PC-9 (cell line): ENCODE measurements around the gene KLHL35. TPM values are rescaled to one million over a fixed set of nuclear protein-coding genes. Genes with fewer than 3 reads are reported as not detected.

Experiments used
- BruUV-seq: library from RNA; stranded (reverse); fragments of 400-500 nt; replicated peaks from 2 replicates; lab custom pipeline; 2021; lab: Mats Ljungman, UMichigan
- CTCF ChIA-PET: fragments of 300-600 bp; sonication (Branson Sonifier 250); formaldehyde crosslinking; loops from one replicate; lab custom pipeline; 2022; ENCODE audit warnings: antibody characterized with exemption; lab: Charles Lee
- POLR2A ChIA-PET: fragments of 300-600 bp; sonication (Branson Sonifier 250); formaldehyde crosslinking; loops from one replicate; lab custom pipeline; 2022; ENCODE audit warnings: antibody characterized with exemption; ENCODE audit not compliant: unreplicated experiment; lab: Charles Lee
- DNase-seq, 2 experiments: peaks; one replicate each; pipeline versions ENCODE4 v3.0.0 to v3.0.0-alpha.2; 2015 to 2022; ENCODE audit warnings: mixed read lengths in 1 of 2
- H2AFZ ChIP-seq: fragments of 200-600 bp; sonication (generic); 2 replicates; pipeline ENCODE4 v1.8.1; 2017; ENCODE audit warnings: antibody characterized with exemption
- H3F3A ChIP-seq: fragments of 200-600 bp; sonication (generic); 2 replicates; pipeline ENCODE4 v1.8.1; 2017; ENCODE audit warnings: antibody characterized with exemption, mild to moderate bottlenecking, low read depth; ENCODE audit not compliant: insufficient read depth
- H3K27ac ChIP-seq: fragments of 200-600 bp; sonication (generic); 2 replicates; pipeline ENCODE4 v1.6.1; 2016; ENCODE audit warnings: mixed run types
- H3K27me3 ChIP-seq: fragments of 200-600 bp; sonication (generic); 2 replicates; pipeline ENCODE4 v1.6.1; 2016; ENCODE audit warnings: low read depth, mixed run types; ENCODE audit not compliant: insufficient read depth
- H3K36me3 ChIP-seq: fragments of 200-600 bp; sonication (generic); 2 replicates; pipeline ENCODE4 v1.6.1; 2016; ENCODE audit warnings: low read depth, mixed run types
- H3K4me1 ChIP-seq: fragments of 200-600 bp; sonication (generic); replicated peaks from 2 replicates; pipeline ENCODE4 v1.6.1; 2016; ENCODE audit warnings: mixed run types; ENCODE audit not compliant: insufficient read depth
- H3K4me2 ChIP-seq: fragments of 200-600 bp; sonication (generic); 2 replicates; pipeline ENCODE4 v1.6.1; 2017; ENCODE audit warnings: mixed run types
- H3K4me3 ChIP-seq: fragments of 200-600 bp; sonication (generic); 2 replicates; pipeline ENCODE4 v1.6.1; 2016; ENCODE audit warnings: mixed run types
- H3K79me2 ChIP-seq: fragments of 200-600 bp; sonication (generic); 2 replicates; pipeline ENCODE4 v1.6.1; 2017; ENCODE audit warnings: low read depth, mixed run types
- H3K9me2 ChIP-seq: fragments of 200-600 bp; sonication (generic); 2 replicates; pipeline ENCODE4 v1.8.1; 2017; ENCODE audit warnings: mild to moderate bottlenecking; ENCODE audit not compliant: insufficient read depth
- H3K9me3 ChIP-seq: fragments of 200-600 bp; sonication (generic); 2 replicates; pipeline ENCODE4 v1.8.1; 2016; ENCODE audit warnings: low read depth; ENCODE audit not compliant: insufficient read depth
- H4K20me1 ChIP-seq: fragments of 200-600 bp; sonication (generic); 2 replicates; pipeline ENCODE4 v1.8.1; 2017; ENCODE audit not compliant: insufficient read depth
- CTCF ChIP-seq: fragments of 200-600 bp; sonication (generic); conservative IDR thresholded peaks from 2 replicates; pipeline ENCODE4 v1.6.1; 2017; ENCODE audit warnings: mixed run types, antibody characterized with exemption, mild to moderate bottlenecking, moderate library complexity
- EZH2 ChIP-seq: fragments of 200-600 bp; sonication (generic); IDR thresholded peaks from 2 replicates; pipeline ENCODE4 v1.8.0; 2017; ENCODE audit warnings: antibody characterized with exemption, low read depth
- intact Hi-C: fragments of 100-400 bp; cut with micrococcal nuclease; formaldehyde crosslinking; loops from one replicate; pipeline ENCODE4 v1.10.0; 2022; ENCODE audit not compliant: unreplicated experiment
- total RNA-seq: library from RNA; stranded (reverse); gene quantifications from 2 replicates; pipeline ENCODE4 v1.2.3, GENCODE V29; 2021

KLHL35 gene
- total RNA-seq, 1 experiment from 2014 or later, result 11.1 TPM

- Histone ChIP-seq H4K20me1 (no peaks in the 10 kb centered on the region), H3K36me3 (no peaks in the 10 kb centered on the region; the same call in 1 of the 2 replicates), H3K9me3 (no peaks in the 10 kb centered on the region), H3K27ac (no peak overlapping the region), H3K79me2 (no peaks in the 10 kb centered on the region), H3F3A (peaks cover 46% of the 10 kb centered on the region), H3K4me2 (no peak overlapping the region), H3K27me3 (no peaks in the 10 kb centered on the region), H3K4me1 (peaks cover 30% of the 10 kb centered on the region), H2AFZ (no peak overlapping the region), H3K4me3 (no peak overlapping the region), H3K9me2 (no peaks in the 10 kb centered on the region)
- TF ChIP-seq CTCF, result no peak; the same call in 1 of the 2 replicates
- no peak for TF ChIP-seq EZH2
- CTCF ChIA-PET, result interaction anchor here (0.6 kb wide), 1 partner anchor 41 kb away, joined by 3 read pairs; no protein-coding TSS in a partner anchor
- intact Hi-C loops, result no loop called here
- no TSS peak for BruUV-seq
- POLR2A ChIA-PET, result no interaction called here
- DNase-seq, result no peak
Measured at GRCh38 chr11:75425422-75425821, 7.6 kb downstream of the KLHL35 start.

- POLR2A ChIA-PET, result no interaction called here
- no peak overlapping the region for H3K4me3 ChIP-seq
- peaks cover 42% of the 10 kb centered on the region for H3F3A ChIP-seq
- no peak overlapping the region for H3K4me2 ChIP-seq
- BruUV-seq, result no TSS peak
- H2AFZ ChIP-seq, result no peak overlapping the region
- DNase-seq, result no peak
- no peak overlapping the region for H3K27ac ChIP-seq
- TF ChIP-seq EZH2, result no peak
- TF ChIP-seq CTCF, result no peak
- no peaks in the 10 kb centered on the region for H3K79me2 ChIP-seq
- peaks cover 32% of the 10 kb centered on the region for H3K4me1 ChIP-seq
- H4K20me1 ChIP-seq, result no peaks in the 10 kb centered on the region
- intact Hi-C loops, result no loop called here
- H3K9me3 ChIP-seq, result no peaks in the 10 kb centered on the region
- no peaks in the 10 kb centered on the region for H3K9me2 ChIP-seq
- H3K36me3 ChIP-seq, result no peaks in the 10 kb centered on the region; the same call in 1 of the 2 replicates
- CTCF ChIA-PET, result interaction anchor here (0.7 kb wide), 1 partner anchor 445 kb away, joined by 16 read pairs; no protein-coding TSS in a partner anchor
- H3K27me3 ChIP-seq, result no peaks in the 10 kb centered on the region
Measured at GRCh38 chr11:75424396-75424795, 8.6 kb downstream of the KLHL35 start.

- CTCF ChIA-PET, result interaction anchor here (0.7 kb wide), 1 partner anchor 444 kb away, joined by 16 read pairs; no protein-coding TSS in a partner anchor
- DNase-seq, result no peak
- no peaks in the 10 kb centered on the region for H3K79me2 ChIP-seq
- no peaks in the 10 kb centered on the region for H3K9me2 ChIP-seq
- H2AFZ ChIP-seq, result no peak overlapping the region
- H3K27me3 ChIP-seq, result no peaks in the 10 kb centered on the region
- no peak for TF ChIP-seq EZH2
- no peak for TF ChIP-seq CTCF
- H4K20me1 ChIP-seq, result no peaks in the 10 kb centered on the region
- peaks cover 36% of the 10 kb centered on the region; the same call in 1 of the 2 replicates for H3F3A ChIP-seq
- H3K27ac ChIP-seq, result no peak overlapping the region
- H3K4me2 ChIP-seq, result no peak overlapping the region
- no TSS peak for BruUV-seq
- H3K4me1 ChIP-seq, result peaks cover 29% of the 10 kb centered on the region
- no peaks in the 10 kb centered on the region; the same call in 1 of the 2 replicates for H3K36me3 ChIP-seq
- H3K4me3 ChIP-seq, result no peak overlapping the region
- POLR2A ChIA-PET, result no interaction called here
- no peaks in the 10 kb centered on the region for H3K9me3 ChIP-seq
- intact Hi-C loops, result no loop called here
Measured at GRCh38 chr11:75423721-75424120, 9.3 kb downstream of the KLHL35 start.
